NCI-H526 treated with DMSO at 0.1 percent for 48 hours (cell line): ENCODE data around the gene GOLGA8O.
"Not testable (repeated sequence)": the region's sequence is repeated elsewhere in the genome, so short reads cannot be mapped to it uniquely, and the experiment has no call there.

Experiments
- DNase-seq: peaks from one replicate; lab custom pipeline; 2025; lab: John Stamatoyannopoulos, UW

The GOLGA8O gene

GRCh38 chr15:32455534-32455933 is at the start of gene GOLGA8O:
Gene GOLGA8O (minus strand): TSS chr15:32455634. CDS start chr15:32455536, 98 bp downstream.
- not testable (repeated sequence) for DNase-seq

- DNase-seq, result not testable (repeated sequence)
Measured at GRCh38 chr15:32504152-32504811, 48.8 kb upstream of the GOLGA8O start.

- DNase-seq, result not testable (repeated sequence)
Measured at GRCh38 chr15:32502946-32503345, 47.5 kb upstream of the GOLGA8O start.

- DNase-seq, result not testable (repeated sequence)
Measured at GRCh38 chr15:32492768-32493167, 37.3 kb upstream of the GOLGA8O start.

GRCh38 chr15:32486474-32486873 is 31.0 kb upstream of the GOLGA8O start:
- not testable (repeated sequence) for DNase-seq

GRCh38 chr15:32483377-32483776 is 27.9 kb upstream of the GOLGA8O start:
- DNase-seq, result not testable (repeated sequence)

- DNase-seq, result not testable (repeated sequence)
Measured at GRCh38 chr15:32481683-32482082, 26.2 kb upstream of the GOLGA8O start.

GRCh38 chr15:32468076-32468475 is 12.6 kb upstream of the GOLGA8O start:
- DNase-seq, result not testable (repeated sequence)

- DNase-seq, result not testable (repeated sequence)
Measured at GRCh38 chr15:32440445-32440977, 14.9 kb downstream of the GOLGA8O start.

GRCh38 chr15:32434102-32434963 is 21.1 kb downstream of the GOLGA8O start:
- DNase-seq, result not testable (repeated sequence)

GRCh38 chr15:32427635-32428034 is 27.8 kb downstream of the GOLGA8O start:
- DNase-seq, result not testable (repeated sequence)

GRCh38 chr15:32426511-32426910 is 28.9 kb downstream of the GOLGA8O start:
- not testable (repeated sequence) for DNase-seq

- DNase-seq, result not testable (repeated sequence)
Measured at GRCh38 chr15:32407903-32408302, 47.5 kb downstream of the GOLGA8O start.

GRCh38 chr15:32403192-32403591 is 52.2 kb downstream of the GOLGA8O start, which contains the start of gene GOLGA8K:
Gene GOLGA8K (minus strand): TSS chr15:32403292. CDS start chr15:32403194, 98 bp downstream.
- DNase-seq, result not testable (repeated sequence)

- DNase-seq, result not testable (repeated sequence)
Measured at GRCh38 chr15:32396522-32396921, 58.9 kb downstream of the GOLGA8O start.
